Measurements from ENCODE around the gene PHF10.

DNA sequence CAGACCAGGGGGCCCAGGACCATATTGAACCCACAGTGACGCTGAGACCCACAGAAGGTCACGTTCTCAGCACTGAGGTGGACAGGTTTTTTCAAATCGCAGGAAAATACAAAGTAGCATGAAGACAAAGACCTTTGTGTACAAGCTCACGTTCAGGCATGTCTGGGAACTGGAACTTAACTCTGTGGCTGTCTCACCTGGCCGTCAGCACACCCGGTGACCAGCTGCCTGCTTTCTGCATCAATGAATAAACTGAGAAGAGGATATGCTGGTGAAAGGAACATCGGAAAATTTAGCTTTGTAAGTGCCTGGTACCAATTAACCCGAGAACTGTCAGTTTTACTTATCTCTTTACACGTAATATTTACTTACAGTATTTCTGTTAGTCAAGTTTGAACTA lies 59.0 kb downstream of the PHF10 start:
- TF ChIP-seq CTCF (IDR thresholded peaks at IDR 0.05) (no peak), EP300 (IDR thresholded peaks at IDR 0.05) (no peak)
